Osteoblast (primary cell): ENCODE results near the gene UNC5C. TPM values are rescaled to one million over a fixed set of nuclear protein-coding genes. Genes with fewer than 3 reads are reported as not detected.

Source experiments
- DNase-seq: peaks from one replicate; pipeline ENCODE4 v3.0.0; 2011; ENCODE audit warnings: low spot score, mixed read lengths; ENCODE audit not compliant: insufficient read length; ENCODE audit errors: missing footprints
- H2AFZ ChIP-seq: 2 replicates; pipeline ENCODE4 v1.6.0; 2011; ENCODE audit warnings: mild to moderate bottlenecking, low read length
- H3K27ac ChIP-seq: 2 replicates; pipeline ENCODE4 v1.5.1; 2011; ENCODE audit warnings: mild to moderate bottlenecking, low read depth, low read length, moderate library complexity
- H3K27me3 ChIP-seq: 2 replicates; pipeline ENCODE4 v1.6.0; 2012; ENCODE audit warnings: mild to moderate bottlenecking, control low read depth, inconsistent platforms, low read length, moderate library complexity; ENCODE audit not compliant: insufficient read depth
- H3K36me3 ChIP-seq: 2 replicates; pipeline ENCODE4 v1.5.1; 2011; ENCODE audit warnings: mild to moderate bottlenecking, low read length, control low read depth, moderate library complexity; ENCODE audit not compliant: insufficient read depth
- H3K4me1 ChIP-seq: 2 replicates; pipeline ENCODE4 v1.5.1; 2011; ENCODE audit warnings: mild to moderate bottlenecking, low read length, control low read depth, moderate library complexity; ENCODE audit not compliant: insufficient read depth
- H3K4me2 ChIP-seq: 2 replicates; pipeline ENCODE4 v1.6.0; 2011; ENCODE audit warnings: mild to moderate bottlenecking, low read length; ENCODE audit not compliant: insufficient read depth
- H3K4me3 ChIP-seq: fragments of 200-600 bp; sonication (generic); 3 replicates; pipeline ENCODE4 v1.5.1; 2012; ENCODE audit warnings: mild to moderate bottlenecking, low read length, inconsistent platforms; ENCODE audit not compliant: insufficient read depth
- H3K79me2 ChIP-seq: 2 replicates; pipeline ENCODE4 v1.6.0; 2012; ENCODE audit warnings: mild to moderate bottlenecking, low read length, control low read depth, inconsistent platforms; ENCODE audit not compliant: insufficient read depth
- H3K9me3 ChIP-seq: 2 replicates; pipeline ENCODE4 v1.5.1; 2011; ENCODE audit warnings: low read depth, low read length, control low read depth
- H4K20me1 ChIP-seq: 2 replicates; pipeline ENCODE4 v1.6.0; 2012; ENCODE audit warnings: mild to moderate bottlenecking, low read length, control low read depth; ENCODE audit not compliant: insufficient read depth
- total RNA-seq: library from RNA; depleted of rRNA; stranded (reverse); fragments of >200 nt; gene quantifications from 2 replicates; pipeline ENCODE4 v1.2.3, GENCODE V29; 2012
- TF ChIP-seq, protein P1 (sequence below): IDR thresholded peaks from 2 replicates; pipeline ENCODE4 v1.5.1; 2011; ENCODE audit warnings: mild to moderate bottlenecking, low read depth, low read length, moderate library complexity; ENCODE audit errors: extremely low read depth

UNC5C gene
- total RNA-seq, 1 donor, result 9.0 TPM

DNA sequence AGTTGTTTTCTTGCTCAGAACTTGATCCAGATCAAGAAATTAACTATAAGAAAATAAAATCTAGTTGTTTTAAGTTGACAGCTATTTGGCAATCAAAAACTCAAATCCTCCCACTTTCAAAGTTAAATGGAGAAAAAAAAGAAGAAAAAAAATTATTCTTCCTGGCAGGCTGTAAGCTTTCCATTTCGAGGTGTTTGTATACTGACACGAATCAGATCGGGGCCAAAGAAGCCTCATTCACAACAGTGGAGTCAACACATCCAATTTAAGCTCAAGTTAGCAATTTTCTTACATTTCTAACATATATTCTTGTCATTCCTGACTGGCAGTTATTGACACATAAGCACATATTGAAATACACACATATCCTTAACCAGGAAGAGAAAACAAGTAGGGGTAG is 119.4 kb downstream of the UNC5C start:
- no peaks in the 10 kb centered on the region for H3K36me3 ChIP-seq
- H3K27me3 ChIP-seq, result no peaks in the 10 kb centered on the region
- no peak overlapping the region for H3K4me3 ChIP-seq
- no peak for DNase-seq
- no peaks in the 10 kb centered on the region for H3K79me2 ChIP-seq
- H3K27ac ChIP-seq, result no peak overlapping the region
- TF ChIP-seq, protein P1, sequence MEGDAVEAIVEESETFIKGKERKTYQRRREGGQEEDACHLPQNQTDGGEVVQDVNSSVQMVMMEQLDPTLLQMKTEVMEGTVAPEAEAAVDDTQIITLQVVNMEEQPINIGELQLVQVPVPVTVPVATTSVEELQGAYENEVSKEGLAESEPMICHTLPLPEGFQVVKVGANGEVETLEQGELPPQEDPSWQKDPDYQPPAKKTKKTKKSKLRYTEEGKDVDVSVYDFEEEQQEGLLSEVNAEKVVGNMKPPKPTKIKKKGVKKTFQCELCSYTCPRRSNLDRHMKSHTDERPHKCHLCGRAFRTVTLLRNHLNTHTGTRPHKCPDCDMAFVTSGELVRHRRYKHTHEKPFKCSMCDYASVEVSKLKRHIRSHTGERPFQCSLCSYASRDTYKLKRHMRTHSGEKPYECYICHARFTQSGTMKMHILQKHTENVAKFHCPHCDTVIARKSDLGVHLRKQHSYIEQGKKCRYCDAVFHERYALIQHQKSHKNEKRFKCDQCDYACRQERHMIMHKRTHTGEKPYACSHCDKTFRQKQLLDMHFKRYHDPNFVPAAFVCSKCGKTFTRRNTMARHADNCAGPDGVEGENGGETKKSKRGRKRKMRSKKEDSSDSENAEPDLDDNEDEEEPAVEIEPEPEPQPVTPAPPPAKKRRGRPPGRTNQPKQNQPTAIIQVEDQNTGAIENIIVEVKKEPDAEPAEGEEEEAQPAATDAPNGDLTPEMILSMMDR, result no peak
- H3K9me3 ChIP-seq, result no peaks in the 10 kb centered on the region
- H3K4me1 ChIP-seq, result no peaks in the 10 kb centered on the region
- H3K4me2 ChIP-seq, result no peak overlapping the region
- no peaks in the 10 kb centered on the region for H4K20me1 ChIP-seq
- no peak overlapping the region for H2AFZ ChIP-seq

DNA sequence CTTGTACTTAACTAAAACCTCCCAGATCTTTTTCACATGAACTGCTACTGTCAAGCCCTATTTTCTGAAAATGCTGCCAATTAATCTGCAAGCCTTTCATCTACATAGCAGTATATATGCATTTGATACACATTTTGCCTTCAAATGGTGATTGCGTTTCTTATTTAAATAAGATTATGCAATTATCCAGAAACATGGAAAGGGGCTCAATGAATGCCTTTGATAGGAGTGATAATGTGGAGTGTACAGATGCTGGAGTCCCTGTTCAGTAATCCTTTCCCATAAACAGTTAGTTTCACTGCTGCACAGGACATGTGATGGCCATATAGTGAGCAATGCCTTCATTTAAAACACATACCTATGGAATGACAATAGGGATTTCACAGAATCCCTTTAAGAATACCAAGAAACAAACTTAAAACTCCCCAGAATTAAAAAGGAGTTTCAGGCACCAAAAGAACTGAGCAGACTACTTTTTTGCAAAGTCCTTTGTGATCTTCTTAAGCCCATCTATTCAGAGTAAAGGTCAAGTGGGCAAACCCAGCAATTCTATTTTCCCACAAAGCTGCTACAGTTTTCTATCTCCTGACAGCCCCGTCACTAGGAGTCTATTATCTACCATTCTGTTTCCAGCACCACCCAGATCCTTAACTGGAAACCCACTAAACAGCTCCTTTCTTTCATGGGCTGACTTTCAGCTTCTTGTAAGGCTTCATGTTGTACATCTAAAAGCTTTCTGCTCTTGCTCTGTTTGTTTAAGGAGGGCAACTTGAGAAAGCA is 120.3 kb downstream of the UNC5C start:
- Histone ChIP-seq H3K27ac (no peak overlapping the region), H4K20me1 (no peaks in the 10 kb centered on the region), H3K27me3 (no peaks in the 10 kb centered on the region), H2AFZ (no peak overlapping the region), H3K9me3 (no peaks in the 10 kb centered on the region), H3K79me2 (no peaks in the 10 kb centered on the region), H3K4me3 (no peak overlapping the region), H3K4me2 (no peak overlapping the region), H3K36me3 (no peaks in the 10 kb centered on the region), H3K4me1 (no peaks in the 10 kb centered on the region)
- TF ChIP-seq, protein P1, result no peak
- no peak for DNase-seq

DNA sequence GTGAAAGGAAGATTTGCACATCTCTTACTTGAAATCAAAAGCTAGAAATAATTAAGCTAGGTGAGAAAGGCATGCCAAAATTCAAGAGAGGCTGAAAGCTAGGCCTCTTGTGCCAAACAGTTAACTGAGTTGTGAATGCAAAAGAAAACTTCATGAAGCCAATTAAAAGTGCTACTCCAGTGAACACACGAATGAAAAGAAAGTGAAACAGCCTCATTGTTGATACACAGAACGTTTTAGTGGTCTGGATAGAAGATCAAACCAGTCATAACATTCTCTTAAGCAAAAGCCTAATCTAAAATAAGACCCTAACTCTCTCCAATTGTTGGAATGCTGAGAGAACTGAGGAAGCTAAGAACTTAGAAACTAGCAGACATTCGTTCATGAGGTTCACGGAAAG is 122.3 kb downstream of the UNC5C start:
- H3K4me3 ChIP-seq, result no peak overlapping the region
- no peaks in the 10 kb centered on the region for H3K79me2 ChIP-seq
- H3K36me3 ChIP-seq, result no peaks in the 10 kb centered on the region
- no peaks in the 10 kb centered on the region for H3K27me3 ChIP-seq
- H2AFZ ChIP-seq, result peak overlapping the region; percentile 32
- peak overlapping the region; percentile 55 for H3K4me2 ChIP-seq
- no peaks in the 10 kb centered on the region for H3K4me1 ChIP-seq
- H4K20me1 ChIP-seq, result no peaks in the 10 kb centered on the region
- TF ChIP-seq, protein P1, result no peak
- DNase-seq, result no peak
- no peak overlapping the region for H3K27ac ChIP-seq
- no peaks in the 10 kb centered on the region for H3K9me3 ChIP-seq

DNA sequence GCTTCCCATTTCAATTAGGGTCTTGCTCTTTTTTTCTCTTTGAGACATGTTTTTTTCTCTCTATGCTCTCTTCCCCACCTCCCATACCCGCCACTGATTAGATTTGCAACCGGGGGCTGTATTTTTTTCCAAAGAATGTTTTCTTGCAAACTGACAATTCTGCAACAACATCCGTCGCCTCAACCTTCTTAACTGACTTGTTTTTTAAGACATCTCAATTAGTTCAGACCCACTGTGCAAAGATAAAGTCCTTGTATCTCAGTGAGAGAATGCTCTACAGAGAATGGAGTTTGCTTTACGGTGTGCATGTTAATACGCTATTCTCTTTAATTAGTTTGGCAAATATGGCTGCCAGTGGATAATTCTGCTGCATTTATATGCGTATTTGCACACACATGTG is 126.3 kb downstream of the UNC5C start:
- no peaks in the 10 kb centered on the region for H3K4me1 ChIP-seq
- no peak overlapping the region for H3K4me2 ChIP-seq
- H2AFZ ChIP-seq, result no peak overlapping the region
- H3K9me3 ChIP-seq, result no peaks in the 10 kb centered on the region
- DNase-seq, result no peak
- H3K27ac ChIP-seq, result no peak overlapping the region
- no peaks in the 10 kb centered on the region for H4K20me1 ChIP-seq
- no peaks in the 10 kb centered on the region for H3K79me2 ChIP-seq
- TF ChIP-seq, protein P1, result no peak
- no peak overlapping the region for H3K4me3 ChIP-seq
- H3K27me3 ChIP-seq, result no peaks in the 10 kb centered on the region
- no peaks in the 10 kb centered on the region for H3K36me3 ChIP-seq
